Measurements from ENCODE around the gene NUDT13. TPM values are rescaled to one million over a fixed set of nuclear protein-coding genes. Genes with fewer than 3 reads are reported as not detected.

Gene NUDT13
- total and polyA plus RNA-seq, 9 of the 15 experiments (the other 6 are each of a cell fraction or from before 2014, with no cell fraction given): 4.7 to 11.1 (median 5.6) TPM

- no peak for TF ChIP-seq GTF3C2 (IDR thresholded peaks at IDR 0.05; ENCODE audit: borderline replicate concordance, extremely low read depth, insufficient read length)
- TF ChIP-seq SMAD2 (IDR thresholded peaks at IDR 0.05; ENCODE audit: low read depth, low read length): no peak
- 0 out of 2 replicates have a peak, but pooled peaks have one; percentile 22 for TF ChIP-seq DNMT1 (IDR thresholded peaks at IDR 0.05)
- no peak for TF ChIP-seq NRF1 (conservative IDR thresholded peaks at IDR 0.05 in 1 of 2, IDR thresholded peaks at IDR 0.05 in 1 of 2)
- TF ChIP-seq TCFL5 (CRISPR knock-in tag; conservative IDR thresholded peaks at IDR 0.05): peak; percentile 33; the same call in 1 of the 2 replicates
- no peak; a peak in 1 of 4 replicates for TF ChIP-seq RAD21 (CRISPR knock-in tag; conservative IDR thresholded peaks at IDR 0.05 in 1 of 2, IDR thresholded peaks at IDR 0.05 in 1 of 2)
- TF ChIP-seq ZNF431 (CRISPR knock-in tag; IDR thresholded peaks at IDR 0.05): no peak
- TF ChIP-seq RBFOX2 (IDR thresholded peaks at IDR 0.05; ENCODE audit: low read depth, low read length): no peak; the same call in 1 of the 2 replicates
- peak; percentile 49; the same call in 1 of the 2 replicates for TF ChIP-seq TRIM28 (IDR thresholded peaks at IDR 0.05)
- TF ChIP-seq MLX (CRISPR knock-in tag; conservative IDR thresholded peaks at IDR 0.05): no peak
- peak; percentile 47; the same call in 1 of the 2 replicates for TF ChIP-seq DDX20 (tag; IDR thresholded peaks at IDR 0.05; ENCODE audit: low read depth)
- TF ChIP-seq CBX3 (IDR thresholded peaks at IDR 0.05; ENCODE audit: borderline replicate concordance in 1 of 2, low read length in 2 of 2): peak in 1 of 2 experiments; percentile 76; a peak in 2 of 3 replicates
- peak; percentile 93 for TF ChIP-seq CHD1 (IDR thresholded peaks at IDR 0.05; ENCODE audit: low read length)
- 0 out of 2 replicates have a peak, but pooled peaks have one; percentile 64 for TF ChIP-seq XRCC3 (IDR thresholded peaks at IDR 0.05)
- TF ChIP-seq ZNF766 (CRISPR knock-in tag; conservative IDR thresholded peaks at IDR 0.05): peak; percentile 97
- no peak for TF ChIP-seq DPF2 (IDR thresholded peaks at IDR 0.05)
Measured at GRCh38 chr10:73110345-73110849, at the start of gene NUDT13 (continued).

All from K562 (cell line).